Stimulated activated naive CD8-positive, alpha-beta T cell treated with anti-CD3 and anti-CD28 coated beads, Interleukin-15, Interleukin-2, amounts not matched to agents 100 U/mL and 50 U/mL, for 24 hours (primary cell): ENCODE results near the gene PCDH9.

Source experiments
- ATAC-seq: fragments of 150-1000 bp; cut with Tn5 transposase; one replicate; pipeline ENCODE4 v1.10.0; 2021
- DNase-seq: peaks from one replicate; pipeline ENCODE4 v3.0.0; 2021

PCDH9 gene

DNA sequence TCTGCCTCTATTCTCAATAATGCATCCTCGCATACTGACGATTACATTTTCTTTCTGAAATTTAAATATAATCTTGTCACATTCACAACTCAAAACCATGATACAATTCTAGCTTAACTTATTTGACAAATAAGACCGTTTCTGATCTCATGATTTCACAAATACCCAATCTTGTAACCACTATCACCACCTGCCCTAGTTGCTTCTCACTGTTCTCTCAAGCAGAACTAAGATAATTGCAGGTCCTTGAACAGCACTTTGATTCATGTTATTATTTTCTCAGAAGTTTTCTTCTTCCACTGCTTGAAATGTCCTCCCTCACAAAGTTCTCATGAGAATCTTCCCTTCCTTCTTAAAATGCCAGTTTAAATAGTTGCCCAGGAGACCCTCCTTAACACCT, 211.4 kb downstream of the PCDH9 start:
- DNase-seq (no peak), ATAC-seq (no peak)

DNA sequence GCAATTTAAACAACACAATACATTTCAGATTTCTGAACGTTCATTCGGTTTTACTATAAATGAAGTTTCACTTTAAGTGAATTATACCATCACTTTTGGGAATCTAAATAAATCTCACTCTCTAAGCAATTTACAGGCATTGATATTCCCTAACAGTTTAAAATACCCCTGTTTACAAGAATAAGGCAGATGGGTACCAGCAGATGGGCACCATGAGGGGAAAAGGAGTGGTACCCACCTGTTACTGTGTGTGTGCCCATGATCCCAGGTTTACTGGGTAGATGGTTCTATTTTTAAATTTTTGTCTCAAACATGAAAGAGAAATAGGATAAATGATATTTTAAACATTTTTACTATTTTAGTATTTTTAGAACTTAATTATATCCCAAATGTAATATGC, 212.9 kb downstream of the PCDH9 start:
- DNase-seq: no peak
- no peak for ATAC-seq

GRCh38 chr13:67015976-67016600, 214.0 kb downstream of the PCDH9 start:
- no peak for ATAC-seq
- DNase-seq: no peak

DNA sequence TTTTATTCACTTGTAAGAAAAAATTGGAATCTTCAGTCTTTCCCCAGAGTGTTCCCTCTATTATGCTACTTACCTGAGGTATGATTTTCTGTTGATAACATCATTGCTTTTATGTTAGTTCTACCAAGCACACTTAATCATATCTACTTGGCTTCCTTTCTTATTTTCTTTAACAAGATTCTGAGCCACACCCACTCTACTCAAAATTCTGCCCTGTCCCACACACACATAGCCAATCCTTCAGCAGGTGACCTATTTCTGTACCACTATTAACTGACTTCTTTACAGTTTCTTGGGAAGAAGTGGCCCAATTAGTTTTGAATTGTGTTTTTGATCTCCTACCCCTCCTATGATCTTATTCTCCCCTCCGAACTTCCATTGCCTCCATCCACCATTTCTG, 215.7 kb downstream of the PCDH9 start:
- DNase-seq: no peak

DNA sequence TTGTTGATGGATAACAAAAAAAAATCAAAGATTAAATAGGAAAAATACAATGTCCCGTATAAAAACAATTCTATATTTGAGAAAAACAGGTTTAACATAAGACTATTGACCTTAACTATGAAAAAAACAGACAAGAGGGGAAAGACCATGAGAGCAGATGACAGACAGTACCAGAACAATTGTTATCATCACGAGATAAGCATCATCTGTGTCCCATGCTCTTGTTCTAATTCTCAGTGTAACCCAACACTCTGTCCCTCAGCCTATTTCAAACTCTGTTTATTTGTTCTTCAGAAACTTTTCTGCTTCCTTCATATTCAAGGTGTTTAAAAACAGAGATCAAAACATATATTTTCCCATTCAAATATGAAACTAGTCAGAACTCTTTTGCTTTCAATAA, 216.4 kb downstream of the PCDH9 start:
- no peak for ATAC-seq
- DNase-seq: no peak

More for the DNA sequence above, 215.7 kb downstream of the PCDH9 start:
- no peak for ATAC-seq

DNA sequence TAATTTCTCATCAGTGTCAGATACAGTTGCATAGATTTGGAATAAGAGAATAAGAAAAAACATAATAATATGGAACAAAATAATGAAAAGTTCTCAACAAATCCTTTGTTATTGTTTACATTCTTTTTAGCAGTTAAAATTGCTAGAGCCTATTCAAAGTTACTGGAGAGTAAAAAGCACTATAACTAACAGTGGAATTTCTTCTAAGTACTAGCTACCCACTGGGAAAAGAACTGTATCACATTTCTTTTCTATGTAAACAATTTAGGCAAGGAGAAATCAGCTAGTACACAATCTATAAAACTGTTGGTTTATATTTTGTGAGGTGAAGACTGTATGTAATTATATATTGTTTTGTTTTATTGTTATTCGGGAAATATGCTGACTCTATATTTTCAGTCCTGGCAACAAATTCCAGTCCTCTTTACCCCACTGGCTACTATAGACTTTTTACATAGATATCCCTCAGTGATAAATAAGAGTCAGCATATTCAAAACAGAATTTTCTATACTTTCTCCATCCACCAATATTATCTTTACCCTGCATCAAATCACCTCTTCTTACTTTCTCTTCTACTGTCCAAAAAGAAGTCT, 222.0 kb downstream of the PCDH9 start:
- ATAC-seq: no peak

GRCh38 chr13:67004511-67004910, 225.6 kb downstream of the PCDH9 start:
- DNase-seq (no peak), ATAC-seq (no peak)

More for the DNA sequence above, 222.0 kb downstream of the PCDH9 start:
- DNase-seq: no peak

DNA sequence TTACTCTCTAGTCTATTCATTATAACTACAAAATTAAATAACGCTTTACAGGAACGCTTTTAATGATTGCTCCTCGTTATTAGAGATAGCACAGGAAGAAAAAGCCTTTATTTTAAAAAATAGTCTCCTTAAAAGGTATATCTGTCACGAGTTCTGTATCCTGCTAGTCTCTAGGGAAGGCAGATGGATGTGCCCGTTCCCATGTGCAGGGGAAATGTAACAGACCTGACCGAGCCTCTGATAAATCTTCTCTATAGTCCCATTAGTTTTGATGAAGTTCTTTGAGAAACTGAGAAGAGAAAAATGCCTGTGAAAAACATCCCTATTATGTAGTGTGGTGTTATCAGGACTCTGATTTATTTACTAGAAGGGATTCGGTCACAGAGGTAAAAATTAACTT, 226.4 kb downstream of the PCDH9 start:
- ATAC-seq (no peak), DNase-seq (no peak)

DNA sequence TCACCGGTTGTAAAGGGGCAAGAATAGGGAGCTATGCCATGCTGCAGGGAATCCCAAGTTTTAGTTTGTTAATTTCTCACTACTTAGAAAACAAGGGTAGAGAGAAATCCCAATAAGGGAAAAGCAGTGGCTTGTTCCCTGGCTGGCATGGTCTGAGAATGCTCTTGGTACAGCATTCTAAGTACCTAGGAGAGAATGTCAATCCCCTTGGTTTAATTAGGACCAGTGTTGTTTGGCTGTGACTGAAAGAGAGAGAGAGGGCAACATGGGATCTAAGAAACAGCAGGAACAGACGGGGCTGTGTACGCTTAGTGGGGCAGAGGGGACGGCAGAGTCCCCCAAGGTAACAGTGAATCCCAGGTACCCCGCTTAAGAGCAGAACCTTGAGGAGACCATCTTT, 228.8 kb downstream of the PCDH9 start:
- ATAC-seq (no peak), DNase-seq (no peak)

GRCh38 chr13:66996503-66996902, 233.6 kb downstream of the PCDH9 start:
- ATAC-seq (no peak), DNase-seq (no peak)

- ATAC-seq: no peak
- DNase-seq: no peak
Measured at GRCh38 chr13:66995203-66995611, 234.9 kb downstream of the PCDH9 start.

DNA sequence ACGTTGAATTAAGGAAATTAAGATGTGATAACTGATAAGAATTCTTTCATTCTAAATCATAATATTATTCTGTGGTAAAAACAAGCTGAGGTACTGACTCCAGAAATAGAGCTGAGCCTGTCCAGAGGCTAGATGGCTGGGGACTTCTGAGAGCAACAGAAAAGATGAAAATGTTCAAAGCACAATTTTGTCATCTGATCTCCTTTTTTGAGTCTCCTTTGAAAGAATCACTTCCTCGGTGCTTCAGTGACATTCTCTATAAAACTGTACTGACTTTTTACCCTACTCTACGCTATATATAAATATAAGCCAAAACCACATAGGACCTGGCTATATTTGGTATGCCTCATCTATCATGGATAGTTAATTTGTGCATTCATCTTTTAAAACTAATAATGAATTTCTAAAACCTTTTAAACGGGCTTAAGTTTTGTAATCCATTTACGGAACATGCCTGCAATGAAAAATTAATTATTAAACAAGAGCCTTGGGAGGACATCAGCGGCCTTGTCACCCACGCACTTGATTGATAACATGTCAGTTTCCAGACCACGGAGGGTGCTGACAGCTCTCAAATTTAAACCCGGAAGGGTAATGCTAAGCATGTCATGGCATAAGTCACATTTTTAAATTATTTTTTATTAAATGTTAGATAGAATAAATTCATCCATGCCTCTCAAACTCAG, 235.5 kb downstream of the PCDH9 start:
- no peak for DNase-seq
- ATAC-seq: no peak

DNA sequence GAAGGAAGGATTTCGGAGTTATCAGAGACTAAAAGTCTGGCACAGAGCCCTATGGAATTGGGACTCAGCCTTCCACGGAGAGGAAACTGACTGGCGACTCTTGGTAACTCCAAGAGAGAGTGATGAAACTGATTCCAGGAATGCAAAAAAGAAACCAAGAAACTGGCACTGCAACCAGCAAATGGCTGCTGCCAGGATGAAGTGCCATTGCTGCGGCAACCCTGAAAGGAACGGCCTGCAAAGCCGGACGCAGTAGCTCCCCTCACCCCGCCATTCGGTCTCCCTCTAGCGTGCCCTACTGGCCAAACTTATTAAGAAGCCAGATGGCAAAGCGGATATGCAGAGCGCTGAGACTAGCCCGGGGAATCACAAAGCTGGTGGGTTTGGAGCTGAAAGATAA, 236.0 kb downstream of the PCDH9 start:
- peak; percentile 79 for ATAC-seq
- peak; percentile 20 for DNase-seq

DNA sequence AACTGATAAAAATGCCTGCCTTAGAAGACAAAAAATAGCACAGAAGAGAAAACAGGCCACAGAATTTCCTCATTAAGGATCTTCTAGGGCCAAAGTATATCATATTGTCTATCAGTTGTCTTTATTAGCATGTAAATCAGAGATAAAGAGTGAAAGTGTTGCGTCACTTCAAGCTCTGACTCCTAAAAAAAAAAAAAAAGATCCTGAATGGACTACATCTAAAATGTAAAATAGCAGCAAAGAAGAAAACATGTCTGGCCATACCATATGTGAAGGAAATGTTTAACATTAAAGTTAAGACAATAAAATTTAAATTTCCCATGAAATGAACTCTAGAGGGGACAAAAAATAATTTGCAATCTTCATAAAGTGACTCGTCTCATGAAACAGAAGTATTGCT, 237.4 kb downstream of the PCDH9 start:
- ATAC-seq: no peak
- DNase-seq: no peak

DNA sequence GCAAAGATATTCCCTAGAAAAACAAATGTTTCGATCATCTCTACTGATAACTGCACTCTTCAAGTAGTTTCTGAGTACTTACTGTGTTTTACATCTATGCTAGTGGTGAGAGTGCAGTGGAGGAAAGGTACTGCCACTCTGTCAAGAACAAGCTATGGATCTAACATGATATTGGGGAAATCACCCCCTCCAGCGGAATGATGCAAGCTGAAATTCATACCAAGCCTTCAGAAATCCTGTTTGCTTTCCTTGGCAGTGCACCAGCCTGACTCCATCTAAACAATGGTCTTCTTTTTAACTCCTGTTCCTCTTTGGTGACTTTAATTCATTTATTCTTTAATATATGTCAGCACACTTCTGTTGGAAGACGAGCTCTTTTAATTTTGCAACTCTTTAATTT, 238.0 kb downstream of the PCDH9 start:
- no peak for DNase-seq
- ATAC-seq: no peak

DNA sequence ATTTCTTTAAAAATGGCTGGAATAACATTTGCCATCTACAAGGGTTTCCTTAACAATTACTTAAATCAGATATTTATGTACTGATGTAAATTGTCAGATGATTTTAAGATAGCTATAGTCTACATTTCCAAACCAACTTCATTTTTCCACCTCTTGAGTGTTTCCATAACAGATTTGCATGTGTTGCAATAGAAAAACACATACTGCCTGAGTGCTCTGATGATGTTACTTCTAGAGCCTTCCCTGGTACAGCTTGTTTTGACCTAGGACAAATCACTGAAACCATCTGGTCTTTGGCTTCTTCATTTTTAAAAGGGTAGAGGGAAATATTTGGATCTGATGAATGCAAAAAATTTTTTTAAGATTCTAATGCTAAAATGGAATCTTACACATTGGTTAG, 245.9 kb downstream of the PCDH9 start:
- DNase-seq (no peak), ATAC-seq (no peak)

GRCh38 chr13:66981912-66982311, 248.2 kb downstream of the PCDH9 start:
- DNase-seq (no peak), ATAC-seq (no peak)

GRCh38 chr13:66977161-66977560, 253.0 kb downstream of the PCDH9 start:
- no peak for DNase-seq

GRCh38 chr13:66974889-66975288, 255.2 kb downstream of the PCDH9 start:
- DNase-seq (no peak), ATAC-seq (no peak)

More at GRCh38 chr13:66977161-66977560, 253.0 kb downstream of the PCDH9 start:
- ATAC-seq: no peak

DNA sequence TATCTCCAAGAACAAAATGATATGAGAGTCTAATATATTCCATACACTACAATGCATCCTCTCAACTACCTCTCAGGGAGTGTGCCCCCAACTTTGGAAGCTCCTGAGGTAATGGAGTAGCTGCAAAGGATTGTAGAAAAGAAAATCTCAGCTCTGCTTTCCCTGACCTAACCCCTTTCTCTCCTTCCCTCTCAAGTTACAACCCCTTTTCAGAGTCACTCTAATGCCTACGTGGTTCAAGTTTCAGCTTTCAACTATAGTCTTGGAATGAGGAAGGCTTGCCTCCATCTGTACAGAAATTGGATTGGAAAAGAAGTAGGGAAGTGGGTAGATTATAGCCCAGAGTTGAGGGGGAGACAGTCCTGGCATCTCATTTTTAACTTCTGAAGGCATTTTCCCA, 256.0 kb downstream of the PCDH9 start:
- ATAC-seq: no peak
- no peak for DNase-seq

DNA sequence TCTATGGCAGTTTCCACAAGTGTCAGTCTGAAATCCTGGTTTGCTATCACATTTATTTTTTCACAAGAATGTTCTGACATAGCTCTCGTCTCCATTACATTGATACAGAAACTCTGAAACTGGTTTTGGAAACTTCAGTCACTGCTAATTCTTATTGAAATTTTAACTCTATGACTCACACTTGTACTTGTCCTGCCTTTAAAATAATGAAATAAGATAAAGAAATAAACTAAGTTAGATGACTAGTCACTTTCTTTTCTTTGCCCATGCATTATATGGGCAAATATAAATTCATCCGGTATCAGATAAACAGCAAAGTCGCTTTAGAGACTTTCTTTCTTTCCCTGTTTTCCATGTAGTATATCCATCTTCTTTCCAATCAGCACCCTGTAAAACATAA, 257.5 kb downstream of the PCDH9 start:
- DNase-seq: no peak

DNA sequence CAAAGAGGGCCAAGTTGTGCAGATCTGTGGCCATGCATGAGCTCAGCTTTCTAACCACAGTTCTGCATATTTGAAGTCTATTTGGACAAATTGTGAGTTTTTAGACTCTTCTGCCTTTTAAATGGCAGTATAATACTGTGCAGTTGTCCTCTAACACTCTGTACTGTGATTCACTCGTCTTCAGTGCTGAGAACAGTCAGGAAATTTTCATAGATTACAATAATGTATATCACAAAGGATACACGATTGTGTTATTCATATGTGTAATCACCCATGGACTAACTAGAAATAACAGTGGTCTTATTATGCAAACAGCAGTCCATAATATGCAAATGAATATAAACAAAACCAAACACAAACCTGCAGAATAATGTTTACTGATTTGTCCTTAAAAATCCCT, 259.1 kb downstream of the PCDH9 start:
- ATAC-seq: no peak
- no peak for DNase-seq

More for the DNA sequence above, 257.5 kb downstream of the PCDH9 start:
- no peak for ATAC-seq

- no peak for ATAC-seq
- no peak for DNase-seq
Measured at GRCh38 chr13:66969291-66969690, 260.8 kb downstream of the PCDH9 start.
